Smooth muscle cell (in vitro differentiated cells): Measurements from ENCODE around the gene ATXN7L1. TPM values are rescaled to one million over a fixed set of nuclear protein-coding genes. Genes with fewer than 3 reads are reported as not detected.

ENCODE experiments used
- DNase-seq: peaks from one replicate; lab custom pipeline; 2025; ENCODE audit not compliant: unreplicated experiment; lab: John Stamatoyannopoulos, UW
- H2AFZ ChIP-seq: fragments of 200-600 bp; sonication (generic); 2 replicates; pipeline ENCODE4 v1.6.0; 2016; ENCODE audit warnings: antibody characterized with exemption, low read depth, mild to moderate bottlenecking
- H3F3A ChIP-seq: fragments of 200-600 bp; sonication (generic); 2 replicates; pipeline ENCODE4 v1.6.0; 2017; ENCODE audit warnings: antibody characterized with exemption, low read depth
- H3K27ac ChIP-seq: fragments of 200-600 bp; sonication (generic); 2 replicates; pipeline ENCODE4 v1.5.1; 2016; ENCODE audit warnings: low read depth, mild to moderate bottlenecking
- H3K27me3 ChIP-seq: fragments of 200-600 bp; sonication (generic); 2 replicates; pipeline ENCODE4 v1.6.1; 2016; ENCODE audit warnings: low read depth, mild to moderate bottlenecking
- H3K36me3 ChIP-seq: fragments of 200-600 bp; sonication (generic); 2 replicates; pipeline ENCODE4 v1.5.1; 2016; ENCODE audit warnings: low read depth
- H3K4me1 ChIP-seq: fragments of 200-600 bp; sonication (generic); 2 replicates; pipeline ENCODE4 v1.5.1; 2016; ENCODE audit warnings: low read depth
- H3K4me2 ChIP-seq: fragments of 200-600 bp; sonication (generic); 2 replicates; pipeline ENCODE4 v1.6.0; 2016; ENCODE audit warnings: mild to moderate bottlenecking
- H3K4me3 ChIP-seq: fragments of 200-600 bp; sonication (generic); 2 replicates; pipeline ENCODE4 v1.5.1; 2016; ENCODE audit warnings: mild to moderate bottlenecking
- H3K79me2 ChIP-seq: fragments of 200-600 bp; sonication (generic); 2 replicates; pipeline ENCODE4 v1.6.0; 2016; ENCODE audit warnings: low read depth, mild to moderate bottlenecking
- H3K9ac ChIP-seq: fragments of 200-600 bp; sonication (generic); 2 replicates; pipeline ENCODE4 v1.6.0; 2016; ENCODE audit warnings: low read depth
- H3K9me3 ChIP-seq: fragments of 200-600 bp; sonication (generic); replicated peaks from 2 replicates; pipeline ENCODE4 v1.5.1; 2016; ENCODE audit warnings: low read depth
- H4K20me1 ChIP-seq: fragments of 200-600 bp; sonication (generic); 2 replicates; pipeline ENCODE4 v1.6.0; 2016; ENCODE audit warnings: low read depth
- CTCF ChIP-seq: fragments of 200-600 bp; sonication (generic); IDR thresholded peaks from 2 replicates; pipeline ENCODE4 v1.5.1; 2017; ENCODE audit warnings: borderline replicate concordance, mild to moderate bottlenecking, antibody characterized with exemption; ENCODE audit not compliant: insufficient read depth, poor library complexity, severe bottlenecking
- WGBS: methylation state at CpG from one replicate; pipeline ENCODE4 v1.1.7; 2016; ENCODE audit warnings: low lambda C conversion rate; 5-methylcytosine and 5-hydroxymethylcytosine counted together
- polyA plus RNA-seq: library from polyadenylated mRNA; unstranded; fragments of >200 nt; fragmentation: Nextera tagmentation; extraction: Ambion mirVana; gene quantifications from 2 replicates; pipeline ENCODE4 v1.2.1, GENCODE V29; 2016
- total RNA-seq: library from RNA; depleted of rRNA; stranded (reverse); fragments of >200 nt; gene quantifications from 2 replicates; pipeline ENCODE4 v1.2.3, GENCODE V29; 2014

Gene ATXN7L1
- total and polyA plus RNA-seq, 2 experiments from 2014 or later, result 3.3 to 4.4 TPM

DNA sequence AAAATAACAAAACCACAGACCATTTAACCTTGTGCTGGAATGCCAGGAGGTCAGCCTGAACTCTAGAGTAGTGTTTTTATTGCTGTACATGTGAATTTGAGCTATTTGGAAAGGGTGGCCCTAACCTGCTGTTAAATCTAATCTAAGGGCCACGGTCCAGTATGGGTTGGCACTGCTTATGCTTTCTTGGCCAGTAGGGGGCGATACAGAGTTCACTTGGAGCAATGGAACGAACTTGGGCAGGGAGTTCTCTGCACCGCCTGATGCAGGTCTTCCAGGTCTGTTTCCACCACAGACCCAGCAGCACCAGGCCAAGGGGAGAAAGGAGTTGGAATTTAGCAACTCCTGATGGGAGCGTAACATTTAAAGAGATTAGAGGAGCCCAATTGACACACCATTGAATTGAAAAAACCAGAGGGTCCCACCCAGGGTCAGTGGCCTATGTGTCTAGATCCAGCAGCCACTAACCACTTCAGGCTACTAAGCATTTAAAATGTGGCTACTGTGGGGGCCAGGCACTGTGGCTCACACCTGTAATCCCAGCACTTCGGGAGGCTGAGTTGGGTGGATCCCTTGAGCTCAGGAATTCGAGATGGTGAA is 219.4 kb downstream of the ATXN7L1 start:
- Histone ChIP-seq H3K27ac (no peak overlapping the region), H3K79me2 (no peaks in the 10 kb centered on the region), H3K36me3 (no peaks in the 10 kb centered on the region), H3K27me3 (no peaks in the 10 kb centered on the region), H3K4me2 (no peak overlapping the region), H3K4me1 (peaks cover 11% of the 10 kb centered on the region), H3K9me3 (no peaks in the 10 kb centered on the region), H3K4me3 (no peak overlapping the region), H4K20me1 (peaks cover 53% of the 10 kb centered on the region), H3F3A (no peaks in the 10 kb centered on the region), H3K9ac (no peak overlapping the region), H2AFZ (no peak overlapping the region)
- no peak for DNase-seq
- 59% methylated on average over 7 of the region's 7 CpGs for WGBS
- TF ChIP-seq CTCF, result peak; percentile 61

DNA sequence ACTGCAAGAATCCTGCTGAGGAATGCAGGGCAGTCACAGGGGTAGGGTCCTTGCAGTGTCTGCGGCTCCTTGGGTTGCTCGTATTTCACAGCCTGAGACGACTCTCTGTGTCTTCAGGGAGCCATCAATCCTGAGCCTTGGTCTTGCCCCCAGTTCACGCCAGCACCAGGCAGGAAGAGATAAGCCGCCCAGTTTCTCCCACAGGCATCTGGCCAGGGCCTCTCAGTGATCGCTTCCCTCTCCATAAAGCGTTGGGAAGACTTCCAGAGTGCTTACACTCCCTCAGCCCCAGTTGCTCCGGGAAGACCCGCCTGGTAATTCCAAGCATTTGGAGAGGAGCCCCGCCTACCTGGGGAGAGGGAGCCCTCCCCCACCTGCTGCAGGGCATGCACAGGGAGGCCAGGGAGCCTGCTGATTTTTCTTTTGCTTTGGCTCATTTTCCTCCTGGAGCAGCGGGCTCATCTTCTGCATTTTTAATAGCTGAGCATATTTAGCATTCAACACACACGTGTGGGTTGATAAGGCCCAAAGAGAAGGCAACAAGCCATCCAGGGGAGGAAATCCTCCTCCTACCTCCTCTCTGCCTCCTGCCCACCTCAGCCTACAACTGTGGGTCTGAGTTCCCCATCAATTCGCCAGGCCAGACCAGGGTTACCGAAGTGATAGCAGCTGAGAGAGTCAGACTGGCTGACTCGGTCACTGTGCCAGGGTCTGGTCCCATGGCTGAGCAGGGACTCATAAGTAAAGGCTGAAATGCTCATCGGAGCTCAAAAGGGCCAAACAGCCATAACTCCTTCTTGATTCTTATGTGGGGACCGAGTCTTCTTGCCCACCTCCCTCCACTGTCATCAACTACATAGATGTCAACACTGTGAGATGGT is 220.7 kb downstream of the ATXN7L1 start:
- H4K20me1 ChIP-seq, result peaks cover 65% of the 10 kb centered on the region
- H2AFZ ChIP-seq, result no peak overlapping the region
- DNase-seq, result no peak
- no peaks in the 10 kb centered on the region for H3F3A ChIP-seq
- H3K36me3 ChIP-seq, result no peaks in the 10 kb centered on the region
- H3K9me3 ChIP-seq, result no peaks in the 10 kb centered on the region
- H3K27ac ChIP-seq, result no peak overlapping the region
- H3K4me3 ChIP-seq, result no peak overlapping the region
- 25% methylated on average over 17 of the region's 17 CpGs for WGBS
- peaks cover 11% of the 10 kb centered on the region for H3K4me1 ChIP-seq
- H3K9ac ChIP-seq, result no peak overlapping the region
- H3K4me2 ChIP-seq, result peak overlapping the region; percentile 19
- no peaks in the 10 kb centered on the region for H3K79me2 ChIP-seq
- H3K27me3 ChIP-seq, result no peaks in the 10 kb centered on the region
- TF ChIP-seq CTCF, result no peak

DNA sequence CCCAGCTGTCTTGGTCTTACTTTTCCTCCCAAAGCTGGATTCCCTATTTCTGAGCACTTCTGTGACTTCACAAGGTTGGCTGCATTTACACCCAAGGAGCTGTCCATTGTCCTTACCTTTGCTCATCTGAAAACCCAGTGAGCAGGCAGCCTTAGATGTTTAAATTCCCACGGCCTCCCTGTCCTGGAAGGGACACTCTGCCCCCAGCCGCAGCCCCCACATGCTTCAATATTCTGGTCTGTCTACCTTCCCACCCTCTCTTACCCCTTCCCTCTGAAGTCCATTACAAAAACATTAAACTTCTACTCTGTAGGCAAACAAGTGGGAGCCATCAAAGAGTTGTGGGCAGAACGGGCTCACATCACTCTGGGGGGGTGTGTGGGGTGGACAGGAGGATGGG is 221.3 kb downstream of the ATXN7L1 start:
- DNase-seq, result no peak
- WGBS, result 42% methylated on average over 3 of the region's 3 CpGs
- peaks cover 71% of the 10 kb centered on the region for H4K20me1 ChIP-seq

More for the DNA sequence above, 221.3 kb downstream of the ATXN7L1 start:
- Histone ChIP-seq H3K27me3 (no peaks in the 10 kb centered on the region), H3K79me2 (no peaks in the 10 kb centered on the region), H3K4me1 (peaks cover 11% of the 10 kb centered on the region), H3K9ac (no peak overlapping the region), H2AFZ (no peak overlapping the region), H3K27ac (no peak overlapping the region), H3K4me3 (no peak overlapping the region), H3K4me2 (peak overlapping the region; percentile 19), H3K36me3 (no peaks in the 10 kb centered on the region), H3K9me3 (no peaks in the 10 kb centered on the region), H3F3A (no peaks in the 10 kb centered on the region)
- no peak for TF ChIP-seq CTCF
